ENCODE data around the gene MAP10. TPM values are rescaled to one million over a fixed set of nuclear protein-coding genes. Genes with fewer than 3 reads are reported as not detected.

MAP10 gene
- polyA plus RNA-seq, 1 donor = 2.9 TPM

GRCh38 chr1:232856541-232856940, 51.3 kb downstream of the MAP10 start:
- DNase-seq = no peak

Other genes with a start within 250 kb of the MAP10 start
- gene SIPA1L2, start 175.3 kb upstream of the MAP10 start, polyA plus RNA-seq (ENCODE audit: insufficient read length) = 40.1 TPM
- gene NTPCR, start 145.2 kb downstream of the MAP10 start, polyA plus RNA-seq (ENCODE audit: insufficient read length) = 41.0 TPM